ENCODE data around the gene SH3RF3.

The SH3RF3 gene

GRCh38 chr2:109270505-109271312 is 141.7 kb downstream of the SH3RF3 start:
- Histone ChIP-seq H3K36me3 (ENCODE audit: insufficient read depth, insufficient read length, low read length) (no peaks in the 10 kb centered on the region), H3K4me3 (ENCODE audit: insufficient read length, low read depth) (no peak overlapping the region), H3K4me1 (ENCODE audit: insufficient read depth, insufficient read length) (peaks cover 9% of the 10 kb centered on the region), H3K9me3 (ENCODE audit: insufficient read depth, low read length) (no peaks in the 10 kb centered on the region), H3K27me3 (ENCODE audit: insufficient read depth, insufficient read length) (no peaks in the 10 kb centered on the region), H3K9ac (ENCODE audit: insufficient read length, low read depth) (no peak overlapping the region)
- no peak for TF ChIP-seq ZNF274 (IDR thresholded peaks at IDR 0.05; ENCODE audit: low read depth, low read length)
- no peak for TF ChIP-seq YY1 (IDR thresholded peaks at IDR 0.05; ENCODE audit: insufficient read depth, insufficient read length)
- no peak for TF ChIP-seq SUZ12 (IDR thresholded peaks at IDR 0.05; ENCODE audit: extremely low read depth, insufficient read depth, insufficient read length)
- no peak for DNase-seq (ENCODE audit: low read depth, low spot score)

DNA sequence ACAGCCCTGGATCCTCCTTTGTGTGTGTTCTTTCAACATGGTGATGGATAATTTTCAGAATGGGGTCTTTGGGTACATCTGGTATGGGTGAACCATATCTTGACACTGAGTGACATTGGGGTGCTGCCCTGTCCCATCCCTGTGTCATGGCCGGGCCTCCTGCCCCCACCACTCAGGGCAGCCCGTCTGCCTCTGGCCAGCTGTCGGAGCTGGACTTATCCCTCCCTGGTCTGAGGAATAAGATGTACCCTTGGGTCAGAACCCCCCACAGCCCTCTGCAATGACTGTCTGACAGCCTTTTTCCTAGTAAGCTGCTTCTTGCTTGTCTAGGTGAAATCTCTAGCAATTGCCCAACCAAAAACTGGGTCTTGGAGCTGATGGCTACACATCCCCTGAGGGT is 142.9 kb downstream of the SH3RF3 start:
- no peaks in the 10 kb centered on the region for H3K4me1 ChIP-seq (ENCODE audit: insufficient read depth, insufficient read length)
- H3K4me3 ChIP-seq (ENCODE audit: insufficient read length, low read depth): no peak overlapping the region
- no peak for TF ChIP-seq SUZ12 (IDR thresholded peaks at IDR 0.05; ENCODE audit: extremely low read depth, insufficient read depth, insufficient read length)
- DNase-seq (ENCODE audit: low read depth, low spot score): no peak
- no peaks in the 10 kb centered on the region for H3K9me3 ChIP-seq (ENCODE audit: insufficient read depth, low read length)
- H3K9ac ChIP-seq (ENCODE audit: insufficient read length, low read depth): no peak overlapping the region
- no peaks in the 10 kb centered on the region for H3K27me3 ChIP-seq (ENCODE audit: insufficient read depth, insufficient read length)
- H3K36me3 ChIP-seq (ENCODE audit: insufficient read depth, insufficient read length, low read length): no peaks in the 10 kb centered on the region

GRCh38 chr2:109272461-109272860 is 143.5 kb downstream of the SH3RF3 start:
- no peak for DNase-seq (ENCODE audit: low read depth, low spot score)
- no peaks in the 10 kb centered on the region for H3K9me3 ChIP-seq (ENCODE audit: insufficient read depth, low read length)
- no peaks in the 10 kb centered on the region for H3K27me3 ChIP-seq (ENCODE audit: insufficient read depth, insufficient read length)
- no peaks in the 10 kb centered on the region for H3K4me1 ChIP-seq (ENCODE audit: insufficient read depth, insufficient read length)
- TF ChIP-seq YY1 (IDR thresholded peaks at IDR 0.05; ENCODE audit: insufficient read depth, insufficient read length) (no peak), SUZ12 (IDR thresholded peaks at IDR 0.05; ENCODE audit: extremely low read depth, insufficient read depth, insufficient read length) (no peak), ZNF274 (IDR thresholded peaks at IDR 0.05; ENCODE audit: low read depth, low read length) (no peak)
- no peak overlapping the region for H3K4me3 ChIP-seq (ENCODE audit: insufficient read length, low read depth)
- no peaks in the 10 kb centered on the region for H3K36me3 ChIP-seq (ENCODE audit: insufficient read depth, insufficient read length, low read length)
- H3K9ac ChIP-seq (ENCODE audit: insufficient read length, low read depth): no peak overlapping the region

DNA sequence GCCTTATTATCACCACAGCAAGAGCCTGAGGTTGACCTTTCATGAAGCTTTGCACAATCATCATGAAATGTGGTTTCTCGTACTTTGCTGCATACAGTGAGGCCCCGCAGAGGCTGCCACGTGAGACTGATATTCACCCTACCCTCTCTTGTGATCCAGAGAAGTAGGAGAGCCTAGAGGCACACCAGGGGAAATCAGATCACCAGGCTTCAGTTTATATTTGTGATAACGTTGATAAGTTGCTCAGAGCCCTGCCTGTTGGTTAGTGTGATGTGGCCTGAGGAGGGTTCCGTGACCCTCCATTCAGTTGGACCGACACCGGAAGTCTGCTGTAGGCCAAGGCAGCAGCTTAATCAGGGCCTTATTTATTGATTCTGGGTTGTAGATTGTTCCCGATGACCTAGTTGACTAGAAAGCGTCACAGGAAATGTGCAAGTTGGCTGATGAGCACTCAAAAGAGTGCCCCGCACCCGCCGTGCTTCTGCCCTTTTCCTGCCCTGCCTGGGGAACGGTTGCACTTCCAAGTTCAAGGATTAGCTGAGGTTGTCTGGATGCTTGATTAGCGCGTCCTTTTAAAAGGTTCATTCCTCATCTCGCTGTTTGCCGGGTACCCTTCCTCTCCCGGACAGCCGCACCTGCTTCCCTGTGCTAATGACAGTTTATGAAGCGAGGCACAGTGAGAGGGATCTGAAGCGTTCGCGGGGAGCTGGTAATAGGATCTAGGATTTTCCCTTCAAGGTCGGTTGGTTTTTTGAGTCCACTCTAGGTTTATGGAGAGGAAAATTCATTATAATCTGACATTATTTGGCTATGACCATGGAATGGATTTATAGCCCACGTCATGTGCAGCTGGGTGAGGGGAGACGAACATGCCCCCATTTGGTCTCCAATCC is 146.4 kb downstream of the SH3RF3 start:
- Histone ChIP-seq H3K9ac (ENCODE audit: insufficient read length, low read depth) (no peak overlapping the region), H3K4me3 (ENCODE audit: insufficient read length, low read depth) (no peak overlapping the region), H3K9me3 (ENCODE audit: insufficient read depth, low read length) (no peaks in the 10 kb centered on the region), H3K36me3 (ENCODE audit: insufficient read depth, insufficient read length, low read length) (no peaks in the 10 kb centered on the region), H3K4me1 (ENCODE audit: insufficient read depth, insufficient read length) (peaks cover 2% of the 10 kb centered on the region), H3K27me3 (ENCODE audit: insufficient read depth, insufficient read length) (no peaks in the 10 kb centered on the region)
- DNase-seq (ENCODE audit: low read depth, low spot score): no peak
- TF ChIP-seq SUZ12 (IDR thresholded peaks at IDR 0.05; ENCODE audit: extremely low read depth, insufficient read depth, insufficient read length) (no peak), ZNF274 (IDR thresholded peaks at IDR 0.05; ENCODE audit: low read depth, low read length) (no peak), YY1 (IDR thresholded peaks at IDR 0.05; ENCODE audit: insufficient read depth, insufficient read length) (no peak)

- H3K9ac ChIP-seq (ENCODE audit: insufficient read length, low read depth): no peak overlapping the region
- H3K4me3 ChIP-seq (ENCODE audit: insufficient read length, low read depth): no peak overlapping the region
- H3K27me3 ChIP-seq (ENCODE audit: insufficient read depth, insufficient read length): no peaks in the 10 kb centered on the region
- TF ChIP-seq ZNF274 (IDR thresholded peaks at IDR 0.05; ENCODE audit: low read depth, low read length) (no peak), YY1 (IDR thresholded peaks at IDR 0.05; ENCODE audit: insufficient read depth, insufficient read length) (no peak), SUZ12 (IDR thresholded peaks at IDR 0.05; ENCODE audit: extremely low read depth, insufficient read depth, insufficient read length) (no peak)
- no peaks in the 10 kb centered on the region for H3K36me3 ChIP-seq (ENCODE audit: insufficient read depth, insufficient read length, low read length)
- DNase-seq (ENCODE audit: low read depth, low spot score): no peak
- peaks cover 2% of the 10 kb centered on the region for H3K4me1 ChIP-seq (ENCODE audit: insufficient read depth, insufficient read length)
- H3K9me3 ChIP-seq (ENCODE audit: insufficient read depth, low read length): no peaks in the 10 kb centered on the region
These were observed 148.4 kb downstream of the SH3RF3 start for GRCh38 chr2:109277406-109277805.

GRCh38 chr2:109279243-109279860 is 150.3 kb downstream of the SH3RF3 start:
- H3K4me3 ChIP-seq (ENCODE audit: insufficient read length, low read depth): no peak overlapping the region
- H3K4me1 ChIP-seq (ENCODE audit: insufficient read depth, insufficient read length): peaks cover 2% of the 10 kb centered on the region
- no peak overlapping the region for H3K9ac ChIP-seq (ENCODE audit: insufficient read length, low read depth)
- peak; percentile 8 for DNase-seq (ENCODE audit: low read depth, low spot score)
- no peaks in the 10 kb centered on the region for H3K36me3 ChIP-seq (ENCODE audit: insufficient read depth, insufficient read length, low read length)
- no peaks in the 10 kb centered on the region for H3K9me3 ChIP-seq (ENCODE audit: insufficient read depth, low read length)
- TF ChIP-seq SUZ12 (IDR thresholded peaks at IDR 0.05; ENCODE audit: extremely low read depth, insufficient read depth, insufficient read length) (no peak), YY1 (IDR thresholded peaks at IDR 0.05; ENCODE audit: insufficient read depth, insufficient read length) (no peak), ZNF274 (IDR thresholded peaks at IDR 0.05; ENCODE audit: low read depth, low read length) (no peak)
- H3K27me3 ChIP-seq (ENCODE audit: insufficient read depth, insufficient read length): no peaks in the 10 kb centered on the region

DNA sequence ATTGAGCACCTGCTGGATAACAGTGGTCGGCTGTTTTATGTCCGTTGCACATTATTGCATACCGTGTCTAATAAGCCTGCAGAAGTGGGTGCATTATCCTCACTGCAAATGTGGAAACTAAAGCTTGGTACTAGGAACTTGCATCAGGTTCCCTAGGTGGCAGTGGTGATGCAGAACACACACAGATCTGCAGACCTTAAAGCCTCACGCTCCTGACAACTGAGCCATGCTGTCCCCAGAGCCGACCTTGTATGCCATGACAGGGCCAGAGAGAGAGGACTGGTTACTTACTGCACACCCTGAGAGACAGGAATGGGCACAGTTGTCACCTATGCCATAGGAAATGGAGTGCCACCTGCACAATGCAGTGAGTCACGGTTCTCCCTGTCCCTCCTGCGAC is 151.8 kb downstream of the SH3RF3 start:
- no peak overlapping the region for H3K9ac ChIP-seq (ENCODE audit: insufficient read length, low read depth)
- DNase-seq (ENCODE audit: low read depth, low spot score): no peak
- peaks cover 2% of the 10 kb centered on the region for H3K4me1 ChIP-seq (ENCODE audit: insufficient read depth, insufficient read length)
- no peaks in the 10 kb centered on the region for H3K36me3 ChIP-seq (ENCODE audit: insufficient read depth, insufficient read length, low read length)
- no peaks in the 10 kb centered on the region for H3K9me3 ChIP-seq (ENCODE audit: insufficient read depth, low read length)
- no peak overlapping the region for H3K4me3 ChIP-seq (ENCODE audit: insufficient read length, low read depth)
- no peaks in the 10 kb centered on the region for H3K27me3 ChIP-seq (ENCODE audit: insufficient read depth, insufficient read length)
- no peak for TF ChIP-seq ZNF274 (IDR thresholded peaks at IDR 0.05; ENCODE audit: low read depth, low read length)
- TF ChIP-seq SUZ12 (IDR thresholded peaks at IDR 0.05; ENCODE audit: extremely low read depth, insufficient read depth, insufficient read length): no peak
- TF ChIP-seq YY1 (IDR thresholded peaks at IDR 0.05; ENCODE audit: insufficient read depth, insufficient read length): no peak

All from NT2/D1 (cell line).